Measurements from ENCODE around the gene CDHR3. TPM values are rescaled to one million over a fixed set of nuclear protein-coding genes. Genes with fewer than 3 reads are reported as not detected.

The CDHR3 gene
- total RNA-seq, 1 experiment from 2014 or later: 2.1 TPM

- no peak for DNase-seq (ENCODE audit: extremely low read depth, low read depth)
These were observed 59.2 kb downstream of the CDHR3 start for GRCh38 chr7:106022193-106022821.

- DNase-seq (ENCODE audit: extremely low read depth, low read depth): no peak
These were observed 60.6 kb downstream of the CDHR3 start for GRCh38 chr7:106023369-106024322.

GRCh38 chr7:106026101-106026500 lies 63.0 kb downstream of the CDHR3 start:
- no peak for DNase-seq (ENCODE audit: extremely low read depth, low read depth)

GRCh38 chr7:106029451-106029850 lies 66.4 kb downstream of the CDHR3 start:
- DNase-seq (ENCODE audit: extremely low read depth, low read depth): no peak

GRCh38 chr7:106029941-106030340 lies 66.9 kb downstream of the CDHR3 start:
- no peak for DNase-seq (ENCODE audit: extremely low read depth, low read depth)

- DNase-seq (ENCODE audit: extremely low read depth, low read depth): no peak
These were observed 68.4 kb downstream of the CDHR3 start for GRCh38 chr7:106031300-106032035.

- DNase-seq (ENCODE audit: extremely low read depth, low read depth): no peak
These were observed 69.2 kb downstream of the CDHR3 start for GRCh38 chr7:106032295-106032694.

- no peak for DNase-seq (ENCODE audit: extremely low read depth, low read depth)
These were observed 70.7 kb downstream of the CDHR3 start for GRCh38 chr7:106033735-106034134.

- no peak for DNase-seq (ENCODE audit: extremely low read depth, low read depth)
These were observed 71.3 kb downstream of the CDHR3 start for GRCh38 chr7:106034383-106034782.

GRCh38 chr7:106035568-106035967 lies 72.5 kb downstream of the CDHR3 start:
- no peak for DNase-seq (ENCODE audit: extremely low read depth, low read depth)

GRCh38 chr7:106036004-106036403 lies 72.9 kb downstream of the CDHR3 start:
- no peak for DNase-seq (ENCODE audit: extremely low read depth, low read depth)

- DNase-seq (ENCODE audit: extremely low read depth, low read depth): no peak
These were observed 74.6 kb downstream of the CDHR3 start for GRCh38 chr7:106037489-106038176.

- no peak for DNase-seq (ENCODE audit: extremely low read depth, low read depth)
These were observed 75.2 kb downstream of the CDHR3 start for GRCh38 chr7:106038289-106038688.

GRCh38 chr7:106038916-106039315 lies 75.9 kb downstream of the CDHR3 start:
- no peak for DNase-seq (ENCODE audit: extremely low read depth, low read depth)

GRCh38 chr7:106039486-106040060 lies 76.5 kb downstream of the CDHR3 start:
- no peak for DNase-seq (ENCODE audit: extremely low read depth, low read depth)

- peak; percentile 52 for DNase-seq (ENCODE audit: extremely low read depth, low read depth)
These were observed 78.2 kb downstream of the CDHR3 start for GRCh38 chr7:106041140-106041717.

- DNase-seq (ENCODE audit: extremely low read depth, low read depth): no peak
These were observed 79.1 kb downstream of the CDHR3 start for GRCh38 chr7:106042196-106042611.

- no peak for DNase-seq (ENCODE audit: extremely low read depth, low read depth)
These were observed 82.1 kb downstream of the CDHR3 start for GRCh38 chr7:106045139-106045538.

GRCh38 chr7:106045586-106045985 lies 82.5 kb downstream of the CDHR3 start:
- DNase-seq (ENCODE audit: extremely low read depth, low read depth): no peak

- DNase-seq (ENCODE audit: extremely low read depth, low read depth): no peak
These were observed 84.1 kb downstream of the CDHR3 start for GRCh38 chr7:106047184-106047583.
